Measurements from ENCODE around the gene EPHA4.

DNA sequence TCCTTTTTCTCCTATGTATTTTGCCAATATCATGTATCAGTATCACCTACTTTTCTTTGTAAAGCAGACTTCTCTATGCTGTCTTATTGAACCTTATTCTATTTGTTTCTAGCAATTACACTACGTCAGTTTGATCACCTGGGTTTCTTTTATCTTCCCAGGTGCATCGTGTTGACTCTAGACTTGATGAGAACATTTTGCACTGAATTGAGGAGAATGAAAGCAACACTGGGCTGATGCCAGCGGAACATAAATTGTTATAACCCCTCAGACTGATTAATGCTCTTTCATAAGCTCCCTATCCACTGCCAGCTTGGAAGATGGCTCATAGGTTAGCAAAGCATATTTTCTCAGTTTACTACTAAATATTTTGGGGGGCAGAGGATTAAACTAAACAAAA, 140.6 kb downstream of the EPHA4 start:
- TF ChIP-seq, protein P1, sequence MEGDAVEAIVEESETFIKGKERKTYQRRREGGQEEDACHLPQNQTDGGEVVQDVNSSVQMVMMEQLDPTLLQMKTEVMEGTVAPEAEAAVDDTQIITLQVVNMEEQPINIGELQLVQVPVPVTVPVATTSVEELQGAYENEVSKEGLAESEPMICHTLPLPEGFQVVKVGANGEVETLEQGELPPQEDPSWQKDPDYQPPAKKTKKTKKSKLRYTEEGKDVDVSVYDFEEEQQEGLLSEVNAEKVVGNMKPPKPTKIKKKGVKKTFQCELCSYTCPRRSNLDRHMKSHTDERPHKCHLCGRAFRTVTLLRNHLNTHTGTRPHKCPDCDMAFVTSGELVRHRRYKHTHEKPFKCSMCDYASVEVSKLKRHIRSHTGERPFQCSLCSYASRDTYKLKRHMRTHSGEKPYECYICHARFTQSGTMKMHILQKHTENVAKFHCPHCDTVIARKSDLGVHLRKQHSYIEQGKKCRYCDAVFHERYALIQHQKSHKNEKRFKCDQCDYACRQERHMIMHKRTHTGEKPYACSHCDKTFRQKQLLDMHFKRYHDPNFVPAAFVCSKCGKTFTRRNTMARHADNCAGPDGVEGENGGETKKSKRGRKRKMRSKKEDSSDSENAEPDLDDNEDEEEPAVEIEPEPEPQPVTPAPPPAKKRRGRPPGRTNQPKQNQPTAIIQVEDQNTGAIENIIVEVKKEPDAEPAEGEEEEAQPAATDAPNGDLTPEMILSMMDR (IDR thresholded peaks at IDR 0.05): no peak
- TF ChIP-seq POLR2AphosphoS5 (IDR thresholded peaks at IDR 0.05; ENCODE audit: low read depth, low read length) (no peak), SIN3A (IDR thresholded peaks at IDR 0.05; ENCODE audit: borderline replicate concordance, insufficient read depth, low read depth, low read length) (no peak), TCF7L2 (IDR thresholded peaks at IDR 0.05; ENCODE audit: low read depth, low read length) (no peak)
- TF ChIP-seq, protein P2, sequence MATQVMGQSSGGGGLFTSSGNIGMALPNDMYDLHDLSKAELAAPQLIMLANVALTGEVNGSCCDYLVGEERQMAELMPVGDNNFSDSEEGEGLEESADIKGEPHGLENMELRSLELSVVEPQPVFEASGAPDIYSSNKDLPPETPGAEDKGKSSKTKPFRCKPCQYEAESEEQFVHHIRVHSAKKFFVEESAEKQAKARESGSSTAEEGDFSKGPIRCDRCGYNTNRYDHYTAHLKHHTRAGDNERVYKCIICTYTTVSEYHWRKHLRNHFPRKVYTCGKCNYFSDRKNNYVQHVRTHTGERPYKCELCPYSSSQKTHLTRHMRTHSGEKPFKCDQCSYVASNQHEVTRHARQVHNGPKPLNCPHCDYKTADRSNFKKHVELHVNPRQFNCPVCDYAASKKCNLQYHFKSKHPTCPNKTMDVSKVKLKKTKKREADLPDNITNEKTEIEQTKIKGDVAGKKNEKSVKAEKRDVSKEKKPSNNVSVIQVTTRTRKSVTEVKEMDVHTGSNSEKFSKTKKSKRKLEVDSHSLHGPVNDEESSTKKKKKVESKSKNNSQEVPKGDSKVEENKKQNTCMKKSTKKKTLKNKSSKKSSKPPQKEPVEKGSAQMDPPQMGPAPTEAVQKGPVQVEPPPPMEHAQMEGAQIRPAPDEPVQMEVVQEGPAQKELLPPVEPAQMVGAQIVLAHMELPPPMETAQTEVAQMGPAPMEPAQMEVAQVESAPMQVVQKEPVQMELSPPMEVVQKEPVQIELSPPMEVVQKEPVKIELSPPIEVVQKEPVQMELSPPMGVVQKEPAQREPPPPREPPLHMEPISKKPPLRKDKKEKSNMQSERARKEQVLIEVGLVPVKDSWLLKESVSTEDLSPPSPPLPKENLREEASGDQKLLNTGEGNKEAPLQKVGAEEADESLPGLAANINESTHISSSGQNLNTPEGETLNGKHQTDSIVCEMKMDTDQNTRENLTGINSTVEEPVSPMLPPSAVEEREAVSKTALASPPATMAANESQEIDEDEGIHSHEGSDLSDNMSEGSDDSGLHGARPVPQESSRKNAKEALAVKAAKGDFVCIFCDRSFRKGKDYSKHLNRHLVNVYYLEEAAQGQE (IDR thresholded peaks at IDR 0.05; ENCODE audit: insufficient read depth in 1 of 2, low read depth in 2 of 2, low read length in 1 of 2): no peak

Measured in Panc1 (cell line).